Panc1 (cell line): ENCODE measurements around the gene TACR1. TPM values are rescaled to one million over a fixed set of nuclear protein-coding genes. Genes with fewer than 3 reads are reported as not detected.

ENCODE experiments used
- ATAC-seq: fragments of 200-7000 bp; cut with Tn5 transposase; 2 replicates; pipeline ENCODE4 v1.9.1; 2020; ENCODE audit warnings: mild to moderate bottlenecking, moderate library complexity
- BruUV-seq: library from RNA; stranded (reverse); fragments of 400-500 nt; replicated peaks from 2 replicates; lab custom pipeline; 2021; lab: Mats Ljungman, UMichigan
- CTCF ChIA-PET: fragments of 300-600 bp; sonication (Branson Sonifier 250); formaldehyde crosslinking; loops from one replicate; lab custom pipeline; 2022; ENCODE audit warnings: antibody characterized with exemption; lab: Charles Lee
- POLR2A ChIA-PET: fragments of 300-600 bp; sonication (Branson Sonifier 250); formaldehyde crosslinking; loops from one replicate; lab custom pipeline; 2022; ENCODE audit warnings: antibody characterized with exemption; lab: Charles Lee
- DNase-seq: peaks from one replicate; pipeline ENCODE4 v3.0.0-alpha.2; 2010; ENCODE audit warnings: low read depth, low spot score
- H3K27ac ChIP-seq: 2 replicates; pipeline ENCODE4 v1.5.1; 2011; ENCODE audit warnings: mild to moderate bottlenecking, low read length, inconsistent platforms
- H3K27me3 ChIP-seq: fragments of 200-500 bp; sonication (Bioruptor generic); 2 replicates; pipeline ENCODE4 v1.6.0; 2014; ENCODE audit warnings: low read length, inconsistent platforms; ENCODE audit not compliant: control insufficient read depth, insufficient read depth
- H3K36me3 ChIP-seq: fragments of 200-500 bp; sonication (Bioruptor generic); 2 replicates; pipeline ENCODE4 v1.5.1; 2014; ENCODE audit warnings: inconsistent platforms, mild to moderate bottlenecking, low read length, moderate library complexity; ENCODE audit not compliant: control insufficient read depth, insufficient read depth
- H3K4me1 ChIP-seq: 2 replicates; pipeline ENCODE4 v1.5.1; 2011; ENCODE audit warnings: inconsistent platforms, mild to moderate bottlenecking, low read length, moderate library complexity; ENCODE audit not compliant: control insufficient read depth, insufficient read depth
- H3K4me3 ChIP-seq, 2 experiments: 2 replicates each; pipeline ENCODE4 v1.5.1; 2011 to 2012; ENCODE audit warnings: low read depth in 2 of 2, low read length in 2 of 2, mild to moderate bottlenecking in 2 of 2, inconsistent platforms in 1 of 2, moderate library complexity in 1 of 2
- H3K9me3 ChIP-seq: fragments of 200-500 bp; sonication (Bioruptor generic); 2 replicates; pipeline ENCODE4 v1.5.1; 2014; ENCODE audit warnings: low read depth, mild to moderate bottlenecking, inconsistent platforms, low read length, moderate library complexity; ENCODE audit not compliant: control insufficient read depth, insufficient read depth
- POLR2AphosphoS5 ChIP-seq: IDR thresholded peaks from 2 replicates; pipeline ENCODE4 v1.6.1; 2012; ENCODE audit warnings: mild to moderate bottlenecking, low read depth, low read length, moderate library complexity
- SIN3A ChIP-seq: IDR thresholded peaks from 2 replicates; pipeline ENCODE4 v1.6.1; 2012; ENCODE audit warnings: low read depth, mild to moderate bottlenecking, low read length, moderate library complexity, borderline replicate concordance; ENCODE audit not compliant: insufficient read depth
- TCF7L2 ChIP-seq: IDR thresholded peaks from 2 replicates; pipeline ENCODE4 v1.6.1; 2011; ENCODE audit warnings: mild to moderate bottlenecking, low read depth, low read length, inconsistent platforms
- in situ Hi-C: cut with HindIII; loops from 2 replicates; pipeline ENCODE4 v1.10.0; 2016; ENCODE audit warnings: low sequenced_read_pairs, low pct_unique_long_range_greater_than_20kb
- intact Hi-C: fragments of 100-400 bp; cut with micrococcal nuclease; formaldehyde crosslinking; loops from one replicate; pipeline ENCODE4 v1.10.0; 2022; ENCODE audit not compliant: unreplicated experiment
- total RNA-seq: library from RNA; stranded (reverse); gene quantifications from one replicate; pipeline ENCODE4 v1.2.1, GENCODE V29; 2021; ENCODE audit not compliant: unreplicated experiment
- TF ChIP-seq, protein P1 (sequence below): fragments of 450-650 bp; IDR thresholded peaks from 2 replicates; pipeline ENCODE4 v1.5.1; 2017; ENCODE audit warnings: mild to moderate bottlenecking
- TF ChIP-seq, protein P2 (sequence below), 2 experiments: IDR thresholded peaks; 2 replicates each; pipeline ENCODE4 v1.6.1; 2011 to 2012; ENCODE audit warnings: low read depth in 2 of 2, control low read depth in 1 of 2, low read length in 1 of 2, mild to moderate bottlenecking in 1 of 2, moderate library complexity in 1 of 2; ENCODE audit not compliant: insufficient read depth in 1 of 2

The TACR1 gene
- total RNA-seq, 1 experiment from 2014 or later, result not detected

DNA sequence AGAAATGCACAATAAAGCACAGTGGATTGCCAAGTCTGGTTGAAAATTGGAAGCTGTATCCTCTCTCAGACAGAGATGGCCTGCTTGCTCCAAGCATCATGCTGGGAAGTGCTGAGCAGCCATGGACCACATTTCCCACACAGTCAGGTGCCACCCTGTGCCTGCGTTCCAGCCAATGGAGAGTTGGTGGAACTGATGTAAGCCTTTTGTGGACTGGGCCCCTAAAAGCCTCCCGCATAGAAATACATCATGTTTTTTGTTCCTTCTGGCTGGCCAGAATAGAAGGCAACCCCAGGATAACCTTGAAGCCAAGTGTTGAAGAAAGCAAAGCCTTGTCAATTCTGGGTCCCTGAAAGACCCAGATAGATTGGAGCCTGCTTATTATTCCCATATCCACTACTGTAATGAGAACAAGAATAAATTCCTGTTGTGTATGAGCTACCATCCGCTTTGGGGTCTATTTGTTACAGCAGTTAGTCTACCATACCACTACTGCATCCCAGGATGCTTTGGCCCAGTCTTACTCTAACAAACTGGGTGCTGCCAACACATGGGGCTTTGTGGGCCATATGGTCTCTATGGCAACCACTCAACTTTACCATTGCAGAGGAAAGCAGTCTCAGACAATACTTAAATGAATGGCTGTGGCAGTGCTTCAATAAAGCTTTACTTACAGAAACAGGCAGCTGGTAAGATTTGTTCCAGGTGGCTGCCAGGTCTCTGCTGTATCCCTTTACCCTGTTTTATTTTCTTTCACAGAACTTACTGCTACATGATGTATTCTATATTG, 175.5 kb downstream of the TACR1 start:
- TF ChIP-seq SIN3A, result no peak
- TF ChIP-seq POLR2AphosphoS5, result no peak
- TF ChIP-seq, protein P1, sequence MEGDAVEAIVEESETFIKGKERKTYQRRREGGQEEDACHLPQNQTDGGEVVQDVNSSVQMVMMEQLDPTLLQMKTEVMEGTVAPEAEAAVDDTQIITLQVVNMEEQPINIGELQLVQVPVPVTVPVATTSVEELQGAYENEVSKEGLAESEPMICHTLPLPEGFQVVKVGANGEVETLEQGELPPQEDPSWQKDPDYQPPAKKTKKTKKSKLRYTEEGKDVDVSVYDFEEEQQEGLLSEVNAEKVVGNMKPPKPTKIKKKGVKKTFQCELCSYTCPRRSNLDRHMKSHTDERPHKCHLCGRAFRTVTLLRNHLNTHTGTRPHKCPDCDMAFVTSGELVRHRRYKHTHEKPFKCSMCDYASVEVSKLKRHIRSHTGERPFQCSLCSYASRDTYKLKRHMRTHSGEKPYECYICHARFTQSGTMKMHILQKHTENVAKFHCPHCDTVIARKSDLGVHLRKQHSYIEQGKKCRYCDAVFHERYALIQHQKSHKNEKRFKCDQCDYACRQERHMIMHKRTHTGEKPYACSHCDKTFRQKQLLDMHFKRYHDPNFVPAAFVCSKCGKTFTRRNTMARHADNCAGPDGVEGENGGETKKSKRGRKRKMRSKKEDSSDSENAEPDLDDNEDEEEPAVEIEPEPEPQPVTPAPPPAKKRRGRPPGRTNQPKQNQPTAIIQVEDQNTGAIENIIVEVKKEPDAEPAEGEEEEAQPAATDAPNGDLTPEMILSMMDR, result no peak
- TF ChIP-seq, protein P2, sequence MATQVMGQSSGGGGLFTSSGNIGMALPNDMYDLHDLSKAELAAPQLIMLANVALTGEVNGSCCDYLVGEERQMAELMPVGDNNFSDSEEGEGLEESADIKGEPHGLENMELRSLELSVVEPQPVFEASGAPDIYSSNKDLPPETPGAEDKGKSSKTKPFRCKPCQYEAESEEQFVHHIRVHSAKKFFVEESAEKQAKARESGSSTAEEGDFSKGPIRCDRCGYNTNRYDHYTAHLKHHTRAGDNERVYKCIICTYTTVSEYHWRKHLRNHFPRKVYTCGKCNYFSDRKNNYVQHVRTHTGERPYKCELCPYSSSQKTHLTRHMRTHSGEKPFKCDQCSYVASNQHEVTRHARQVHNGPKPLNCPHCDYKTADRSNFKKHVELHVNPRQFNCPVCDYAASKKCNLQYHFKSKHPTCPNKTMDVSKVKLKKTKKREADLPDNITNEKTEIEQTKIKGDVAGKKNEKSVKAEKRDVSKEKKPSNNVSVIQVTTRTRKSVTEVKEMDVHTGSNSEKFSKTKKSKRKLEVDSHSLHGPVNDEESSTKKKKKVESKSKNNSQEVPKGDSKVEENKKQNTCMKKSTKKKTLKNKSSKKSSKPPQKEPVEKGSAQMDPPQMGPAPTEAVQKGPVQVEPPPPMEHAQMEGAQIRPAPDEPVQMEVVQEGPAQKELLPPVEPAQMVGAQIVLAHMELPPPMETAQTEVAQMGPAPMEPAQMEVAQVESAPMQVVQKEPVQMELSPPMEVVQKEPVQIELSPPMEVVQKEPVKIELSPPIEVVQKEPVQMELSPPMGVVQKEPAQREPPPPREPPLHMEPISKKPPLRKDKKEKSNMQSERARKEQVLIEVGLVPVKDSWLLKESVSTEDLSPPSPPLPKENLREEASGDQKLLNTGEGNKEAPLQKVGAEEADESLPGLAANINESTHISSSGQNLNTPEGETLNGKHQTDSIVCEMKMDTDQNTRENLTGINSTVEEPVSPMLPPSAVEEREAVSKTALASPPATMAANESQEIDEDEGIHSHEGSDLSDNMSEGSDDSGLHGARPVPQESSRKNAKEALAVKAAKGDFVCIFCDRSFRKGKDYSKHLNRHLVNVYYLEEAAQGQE (IDR thresholded peaks at IDR 0.05; ENCODE audit: insufficient read depth in 1 of 2, low read depth in 2 of 2, low read length in 1 of 2), result no peak
- TF ChIP-seq TCF7L2, result no peak
- in situ Hi-C loops (no loop called here), intact Hi-C loops (no loop called here)
- Histone ChIP-seq H3K9me3 (no peaks in the 10 kb centered on the region), H3K4me3 (no peak overlapping the region), H3K27ac (no peak overlapping the region), H3K36me3 (no peaks in the 10 kb centered on the region), H3K4me1 (no peaks in the 10 kb centered on the region), H3K27me3 (no peaks in the 10 kb centered on the region)
- ATAC-seq (no peak; the same call in 1 of the 2 replicates), DNase-seq (no peak)
- no TSS peak for BruUV-seq
- ChIA-PET POLR2A (no interaction called here), CTCF (no interaction called here)

DNA sequence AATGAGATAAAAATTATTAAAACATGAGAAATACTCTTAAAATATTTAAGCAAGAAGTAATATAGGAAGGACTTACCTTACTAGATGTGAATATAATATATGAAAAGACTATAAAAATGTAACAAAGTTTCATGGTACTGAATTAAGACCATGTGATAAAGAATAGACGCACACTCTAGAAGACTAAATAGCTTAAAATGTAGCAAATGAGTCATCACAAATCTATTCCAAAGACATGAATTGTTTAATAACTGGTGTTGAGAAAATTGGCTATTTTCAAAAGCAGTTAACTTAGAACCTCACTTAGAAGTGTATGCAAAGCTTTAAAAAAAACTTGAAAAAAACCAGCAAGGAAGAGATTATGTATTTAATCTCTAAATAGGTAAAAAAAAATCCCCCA, 176.8 kb downstream of the TACR1 start:
- no peaks in the 10 kb centered on the region for H3K27me3 ChIP-seq
- ATAC-seq (no peak), DNase-seq (no peak)
- no peak overlapping the region for H3K27ac ChIP-seq
- no TSS peak for BruUV-seq
- no peak overlapping the region for H3K4me3 ChIP-seq
- intact Hi-C loops (no loop called here), in situ Hi-C loops (no loop called here)
- no peaks in the 10 kb centered on the region for H3K36me3 ChIP-seq
- TF ChIP-seq TCF7L2, result no peak
- TF ChIP-seq, protein P1, result no peak
- TF ChIP-seq SIN3A, result no peak
- ChIA-PET POLR2A (no interaction called here), CTCF (interaction anchor here (0.6 kb wide), 1 partner anchor 1205 kb away, joined by 3 read pairs; no protein-coding TSS in a partner anchor)
- no peaks in the 10 kb centered on the region for H3K9me3 ChIP-seq
- no peaks in the 10 kb centered on the region for H3K4me1 ChIP-seq
